Endothelial cell of umbilical vein (primary cell): ENCODE data around the gene ADARB1. TPM values are rescaled to one million over a fixed set of nuclear protein-coding genes. Genes with fewer than 3 reads are reported as not detected.

Experiments used
- BruUV-seq: library from RNA; stranded (reverse); fragments of 400-500 nt; replicated peaks from 2 replicates; lab custom pipeline; 2021; lab: Mats Ljungman, UMichigan
- CTCF ChIA-PET: fragments of 300-600, 350-600 bp; sonication (Branson Sonifier 250); formaldehyde crosslinking; loops from one replicate; lab custom pipeline; 2021; ENCODE audit warnings: antibody characterized with exemption, inconsistent platforms; lab: Charles Lee
- POLR2A ChIA-PET: fragments of 300-600, 350-600 bp; sonication (Branson Sonifier 250); formaldehyde crosslinking; loops from one replicate; lab custom pipeline; 2021; ENCODE audit warnings: antibody characterized with exemption, inconsistent platforms; lab: Charles Lee
- DNase-seq: peaks from one replicate; pipeline ENCODE4 v3.0.0-alpha.2; 2011; ENCODE audit warnings: low read depth, low spot score
- FAIRE-seq: peaks from 2 replicates; lab custom pipeline; 2011; peaks lifted over from hg19 to GRCh38; lab: Jason Lieb, UNC
- H2AFZ ChIP-seq: 2 replicates; pipeline ENCODE4 v1.6.0; 2012; ENCODE audit warnings: low read depth, low read length, control low read depth, inconsistent platforms
- H3K27ac ChIP-seq: 2 replicates; pipeline ENCODE4 v1.5.1; 2011; ENCODE audit warnings: low read depth, mild to moderate bottlenecking, control low read depth, low read length, moderate library complexity; ENCODE audit not compliant: insufficient read depth
- H3K27me3 ChIP-seq, 2 experiments: 2 replicates each; pipeline versions ENCODE4 v1.6.0 to v1.6.1; 2011; ENCODE audit warnings: low read length in 2 of 2, mixed read lengths in 1 of 2; ENCODE audit not compliant: control insufficient read depth in 2 of 2, insufficient read depth in 2 of 2
- H3K36me3 ChIP-seq, 2 experiments: 2 replicates in 1 of 2; 3 replicates in 1 of 2; pipeline ENCODE4 v1.5.1; 2011; ENCODE audit warnings: low read length in 2 of 2, mild to moderate bottlenecking in 1 of 2, moderate library complexity in 1 of 2; ENCODE audit not compliant: control insufficient read depth in 2 of 2, insufficient read depth in 2 of 2; ENCODE audit errors: extremely low read depth in 1 of 2
- H3K4me1 ChIP-seq: 3 replicates; pipeline ENCODE4 v1.5.1; 2011; ENCODE audit warnings: mild to moderate bottlenecking, low read length; ENCODE audit not compliant: control insufficient read depth, insufficient read depth; ENCODE audit errors: extremely low read depth
- H3K4me2 ChIP-seq: 2 replicates; pipeline ENCODE4 v1.6.1; 2011; ENCODE audit warnings: low read length, control low read depth, mixed read lengths; ENCODE audit not compliant: insufficient read depth
- H3K4me3 ChIP-seq, 3 experiments: fragments of 200-600 bp in 1 of 3; sonication (generic), shearing (Covaris generic) in 1 of 3; replicated peaks in 1 of 3; 2 replicates each; pipeline ENCODE4 v1.5.1; 2011 to 2016; ENCODE audit warnings: control low read depth in 3 of 3, low read length in 3 of 3, mild to moderate bottlenecking in 2 of 3, inconsistent platforms in 1 of 3, low read depth in 1 of 3, moderate library complexity in 1 of 3; ENCODE audit not compliant: insufficient read depth in 1 of 3
- H3K79me2 ChIP-seq: 2 replicates; pipeline ENCODE4 v1.6.0; 2012; ENCODE audit warnings: low read length, inconsistent platforms; ENCODE audit not compliant: control insufficient read depth, insufficient read depth
- H3K9ac ChIP-seq: replicated peaks from 2 replicates; pipeline ENCODE3; 2011; ENCODE audit warnings: low read length, control low read depth; ENCODE audit not compliant: insufficient read depth; ENCODE audit errors: extremely low read depth
- H3K9me1 ChIP-seq: replicated peaks from 3 replicates; pipeline ENCODE4 v1.6.0; 2011; ENCODE audit warnings: mild to moderate bottlenecking, low read length; ENCODE audit not compliant: control insufficient read depth, insufficient read depth; ENCODE audit errors: extremely low read depth
- H3K9me3 ChIP-seq: replicated peaks from 2 replicates; pipeline ENCODE4 v1.5.1; 2012; ENCODE audit warnings: low read length, inconsistent platforms; ENCODE audit not compliant: control insufficient read depth, insufficient read depth
- H4K20me1 ChIP-seq: replicated peaks from 2 replicates; pipeline ENCODE3; 2011; ENCODE audit warnings: mild to moderate bottlenecking, low read length; ENCODE audit not compliant: control insufficient read depth, insufficient read depth; ENCODE audit errors: extremely low read depth
- CTCF ChIP-seq, 2 donors: IDR thresholded peaks; 1 replicate in 1 of 2; 2 replicates in 1 of 2; pipeline ENCODE4 v1.5.1; 2011; ENCODE audit warnings: low read length in 2 of 2, mild to moderate bottlenecking in 2 of 2, moderate library complexity in 2 of 2, control low read depth in 1 of 2, inconsistent platforms in 1 of 2, low read depth in 1 of 2; ENCODE audit not compliant: insufficient read depth in 1 of 2; ENCODE audit errors: extremely low read depth in 1 of 2
- EZH2 ChIP-seq: IDR thresholded peaks from 2 replicates; pipeline ENCODE4 v1.6.1; 2012; ENCODE audit warnings: borderline replicate concordance, low read depth, mild to moderate bottlenecking, moderate library complexity, low read length, inconsistent platforms; ENCODE audit not compliant: severe bottlenecking
- FOS ChIP-seq: IDR thresholded peaks from 2 replicates; pipeline ENCODE4 v1.6.1; 2011; ENCODE audit warnings: mild to moderate bottlenecking, low read length, moderate library complexity, borderline replicate concordance; ENCODE audit not compliant: insufficient read depth
- GATA2 ChIP-seq: IDR thresholded peaks from 2 replicates; pipeline ENCODE4 v1.7.0; 2011; ENCODE audit warnings: low read depth, mild to moderate bottlenecking, moderate library complexity, mixed read lengths, low read length; ENCODE audit not compliant: insufficient read length, insufficient read depth
- JUN ChIP-seq: IDR thresholded peaks from 2 replicates; pipeline ENCODE4 v1.6.1; 2011; ENCODE audit warnings: borderline replicate concordance, low read depth; ENCODE audit not compliant: insufficient read length, insufficient read depth
- MYC ChIP-seq: IDR thresholded peaks from one replicate; pipeline ENCODE4 v1.6.1; 2011; ENCODE audit warnings: mild to moderate bottlenecking, low read depth, low read length
- POLR2A ChIP-seq: IDR thresholded peaks from 2 replicates; pipeline ENCODE4 v1.6.1; 2012; ENCODE audit warnings: low read depth, mild to moderate bottlenecking, control low read depth, low read length
- POLR2AphosphoS5 ChIP-seq: IDR thresholded peaks from 2 replicates; pipeline ENCODE4 v1.6.1; 2012; ENCODE audit warnings: low read depth, mild to moderate bottlenecking, control low read depth, low read length, moderate library complexity; ENCODE audit not compliant: insufficient read depth
- dilution Hi-C: fragments of 300-500 bp; cut with MboI; formaldehyde crosslinking; loops from one replicate; pipeline ENCODE4 v1.15.0; 2019; ENCODE audit warnings: low sequenced_read_pairs; ENCODE audit not compliant: extremely low pct_ligation_motif_present
- intact Hi-C: fragments of 100-400 bp; cut with micrococcal nuclease; formaldehyde crosslinking; loops from one replicate; pipeline ENCODE4 v1.10.0; 2022
- polyA plus RNA-seq, 4 experiments: library from polyadenylated mRNA; depleted of rRNA in 3 of 4; stranded (reverse) in 3 of 4; unstranded in 1 of 4; fragments of >200 nt; gene quantifications; 2 replicates each; pipeline versions ENCODE4 v1.2.1 to v1.2.3, GENCODE V29; 2011 to 2012; ENCODE audit warnings: missing spikeins in 1 of 4
- total RNA-seq: library from RNA; stranded (reverse); gene quantifications from 2 replicates; pipeline ENCODE4 v1.2.3, GENCODE V29; 2021
- TF ChIP-seq, protein P1 (sequence below): IDR thresholded peaks from 2 replicates; pipeline ENCODE4 v1.6.1; 2011; ENCODE audit not compliant: insufficient read depth, insufficient read length

ADARB1 gene
- total and polyA plus RNA-seq, 2 donors (not counting 3 experiments of a cell fraction or from before 2014, with no cell fraction given): 32.5 to 54.3 TPM

- H2AFZ ChIP-seq: no peak overlapping the region
- H3K79me2 ChIP-seq: no peaks in the 10 kb centered on the region
- no peak for TF ChIP-seq JUN
- no peak for TF ChIP-seq GATA2
- TF ChIP-seq, protein P1, sequence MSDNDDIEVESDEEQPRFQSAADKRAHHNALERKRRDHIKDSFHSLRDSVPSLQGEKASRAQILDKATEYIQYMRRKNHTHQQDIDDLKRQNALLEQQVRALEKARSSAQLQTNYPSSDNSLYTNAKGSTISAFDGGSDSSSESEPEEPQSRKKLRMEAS: no peak
- no peak for TF ChIP-seq EZH2
- no peak for TF ChIP-seq CTCF (IDR thresholded peaks at IDR 0.05; ENCODE audit: extremely low read depth in 1 of 2, insufficient read depth in 1 of 2, low read depth in 1 of 2, low read length in 2 of 2)
- TF ChIP-seq FOS: no peak
- TF ChIP-seq MYC: no peak
- no peak for TF ChIP-seq POLR2A
- no peak for TF ChIP-seq POLR2AphosphoS5
- POLR2A ChIA-PET: no interaction called here
- BruUV-seq: no TSS peak
- peaks cover 0 to 11% of the 10 kb centered on the region in 2 experiments for H3K36me3 ChIP-seq
- no peak for DNase-seq
- H3K27me3 ChIP-seq: no peaks in the 10 kb centered on the region
- no peaks in the 10 kb centered on the region for H4K20me1 ChIP-seq
- intact Hi-C loops: no loop called here
- no peak overlapping the region for H3K4me3 ChIP-seq
- CTCF ChIA-PET: interaction anchor here (0.9 kb wide), 1 partner anchor 70 kb away, joined by 6 read pairs; no protein-coding TSS in a partner anchor
- dilution Hi-C loops: no loop called here
- H3K9me3 ChIP-seq: no peaks in the 10 kb centered on the region
- no peaks in the 10 kb centered on the region for H3K9me1 ChIP-seq
- H3K27ac ChIP-seq: no peak overlapping the region
- no peak overlapping the region for H3K4me2 ChIP-seq
- H3K4me1 ChIP-seq: no peaks in the 10 kb centered on the region
- FAIRE-seq: no peak
- no peak overlapping the region for H3K9ac ChIP-seq
Measured at GRCh38 chr21:45210461-45210983, 136.1 kb downstream of the ADARB1 start.
